H1 (cell line): ENCODE results near the gene CEACAM5. TPM values are rescaled to one million over a fixed set of nuclear protein-coding genes. Genes with fewer than 3 reads are reported as not detected.

Experiments
- CBX5 ChIP-seq: fragments of 300-800, 300-1000 bp; sonication (generic); IDR thresholded peaks from 2 replicates; pipeline ENCODE4 v1.7.1; 2016; ENCODE audit warnings: antibody characterized with exemption, low read length, low read depth
- CHD7 ChIP-seq: fragments of 300-600 bp; sonication (generic); IDR thresholded peaks from 2 replicates; pipeline ENCODE4 v1.7.1; 2012; ENCODE audit warnings: low read length, moderate library complexity, mild to moderate bottlenecking, inconsistent platforms; ENCODE audit not compliant: insufficient replicate concordance
- polyA plus RNA-seq, 7 experiments: library from polyadenylated mRNA; depleted of rRNA in 3 of 7; stranded (reverse) in 5 of 7; unstranded in 2 of 7; fragments of >200 nt in 5 of 7; fragments of 200-250 nt in 2 of 7; gene quantifications; 1 replicate in 5 of 7; 2 replicates in 1 of 7; 4 replicates in 1 of 7; pipeline versions ENCODE4 v1.2.1 to v1.2.3, GENCODE V29; 2011 to 2013; ENCODE audit warnings: missing spikeins in 2 of 7, mixed read lengths in 2 of 7
- total RNA-seq: library from RNA; stranded (reverse); fragmentation: NEBNext Ultra II Directional; extraction: Animal tissue kit (Norgen Biotek cat#: 25700); gene quantifications from 2 replicates; pipeline ENCODE4 v1.2.1, GENCODE V29; 2021

Gene CEACAM5
- total and polyA plus RNA-seq, 2 of the 8 experiments (the other 6 are each of a cell fraction or from before 2014, with no cell fraction given) = not detected

DNA sequence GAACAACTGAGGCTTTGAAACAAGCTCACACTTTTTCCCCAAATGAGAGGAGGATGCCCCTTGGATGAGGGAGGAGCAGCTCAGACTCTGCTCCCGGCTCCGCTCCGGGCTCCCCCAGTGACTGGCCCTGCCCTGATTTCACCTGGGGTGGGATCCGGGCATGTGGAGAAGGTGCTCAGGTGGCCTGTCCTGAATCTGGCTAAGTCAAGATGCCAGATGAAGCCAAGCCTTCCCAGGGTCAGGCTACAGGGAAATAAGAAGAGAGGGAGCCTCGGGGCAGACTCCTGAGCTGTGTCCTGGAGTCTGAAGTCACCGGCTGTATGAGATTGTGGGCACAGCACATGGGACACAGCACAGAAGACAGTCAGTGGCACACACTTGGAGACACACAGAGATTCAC lies 10.3 kb downstream of the CEACAM5 start (continued):
- TF ChIP-seq CHD7 (no peak), CBX5 (no peak)
